ENCODE measurements around the gene OSBPL3.

The OSBPL3 gene

GRCh38 chr7:24757353-24758275, 222.4 kb downstream of the OSBPL3 start, which contains the start of gene GSDME:
GSDME (minus strand) TSS chr7:24757464; CDS start chr7:24749774, 7,690 bp downstream.
- H3K27me3 Mint-ChIP-seq: peaks cover 66% of the 10 kb centered on the region

GRCh38 chr7:24756545-24757352, 223.2 kb downstream of the OSBPL3 start:
- H3K36me3 Mint-ChIP-seq (ENCODE audit: low read depth): no peaks in the 10 kb centered on the region
- peak overlapping the region; percentile 80 for H3K4me3 Mint-ChIP-seq
- peaks cover 65% of the 10 kb centered on the region for H3K27me3 Mint-ChIP-seq
- peak; percentile 61 for DNase-seq
- H3K9me3 Mint-ChIP-seq: peaks cover 8% of the 10 kb centered on the region
- H3K4me1 Mint-ChIP-seq (ENCODE audit: low read depth): peaks cover 35% of the 10 kb centered on the region
- peak overlapping the region; percentile 73 for H3K27ac Mint-ChIP-seq

More at GRCh38 chr7:24757353-24758275, 222.4 kb downstream of the OSBPL3 start, which contains the start of gene GSDME:
- H3K4me1 Mint-ChIP-seq (ENCODE audit: low read depth): peaks cover 35% of the 10 kb centered on the region
- no peaks in the 10 kb centered on the region for H3K36me3 Mint-ChIP-seq (ENCODE audit: low read depth)
- peaks cover 8% of the 10 kb centered on the region for H3K9me3 Mint-ChIP-seq
- H3K27ac Mint-ChIP-seq: peak within 1 kb of the TSS; percentile 73
- H3K4me3 Mint-ChIP-seq: peak within 1 kb of the TSS; percentile 80
- DNase-seq: peak; percentile 67

GRCh38 chr7:24755541-24756407, 224.2 kb downstream of the OSBPL3 start:
- H3K36me3 Mint-ChIP-seq (ENCODE audit: low read depth): no peaks in the 10 kb centered on the region
- DNase-seq: peak; percentile 58
- H3K4me1 Mint-ChIP-seq (ENCODE audit: low read depth): peaks cover 35% of the 10 kb centered on the region
- peak overlapping the region; percentile 73 for H3K27ac Mint-ChIP-seq
- peak overlapping the region; percentile 80 for H3K4me3 Mint-ChIP-seq
- peaks cover 3% of the 10 kb centered on the region for H3K9me3 Mint-ChIP-seq
- peaks cover 60% of the 10 kb centered on the region for H3K27me3 Mint-ChIP-seq

GRCh38 chr7:24754906-24755506, 225.0 kb downstream of the OSBPL3 start:
- Mint-ChIP-seq H3K9me3 (peaks cover 3% of the 10 kb centered on the region), H3K27ac (peak overlapping the region; percentile 73), H3K4me1 (ENCODE audit: low read depth) (peaks cover 35% of the 10 kb centered on the region), H3K4me3 (peak overlapping the region; percentile 80), H3K27me3 (peaks cover 54% of the 10 kb centered on the region), H3K36me3 (ENCODE audit: low read depth) (no peaks in the 10 kb centered on the region)
- DNase-seq: no peak

GRCh38 chr7:24752073-24752800, 227.7 kb downstream of the OSBPL3 start:
- Mint-ChIP-seq H3K27me3 (peaks cover 43% of the 10 kb centered on the region), H3K27ac (no peak overlapping the region), H3K36me3 (ENCODE audit: low read depth) (no peaks in the 10 kb centered on the region), H3K9me3 (peaks cover 3% of the 10 kb centered on the region), H3K4me1 (ENCODE audit: low read depth) (peaks cover 28% of the 10 kb centered on the region), H3K4me3 (no peak overlapping the region)
- DNase-seq: no peak

- H3K4me1 Mint-ChIP-seq (ENCODE audit: low read depth): peaks cover 25% of the 10 kb centered on the region
- DNase-seq: no peak
- H3K27ac Mint-ChIP-seq: no peak overlapping the region
- H3K4me3 Mint-ChIP-seq: no peak overlapping the region
- H3K9me3 Mint-ChIP-seq: peaks cover 3% of the 10 kb centered on the region
- no peaks in the 10 kb centered on the region for H3K36me3 Mint-ChIP-seq (ENCODE audit: low read depth)
- H3K27me3 Mint-ChIP-seq: peaks cover 46% of the 10 kb centered on the region
Measured at GRCh38 chr7:24751484-24751883, 228.5 kb downstream of the OSBPL3 start.

GRCh38 chr7:24750441-24751055, 229.4 kb downstream of the OSBPL3 start:
- Mint-ChIP-seq H3K9me3 (peaks cover 3% of the 10 kb centered on the region), H3K4me3 (no peak overlapping the region), H3K27ac (no peak overlapping the region), H3K4me1 (ENCODE audit: low read depth) (peaks cover 16% of the 10 kb centered on the region), H3K36me3 (ENCODE audit: low read depth) (no peaks in the 10 kb centered on the region), H3K27me3 (peaks cover 46% of the 10 kb centered on the region)
- no peak for DNase-seq

- no peaks in the 10 kb centered on the region for H3K4me1 Mint-ChIP-seq (ENCODE audit: low read depth)
- no peaks in the 10 kb centered on the region for H3K9me3 Mint-ChIP-seq
- H3K4me3 Mint-ChIP-seq: no peak overlapping the region
- H3K27me3 Mint-ChIP-seq: peaks cover 41% of the 10 kb centered on the region
- DNase-seq: no peak
- H3K27ac Mint-ChIP-seq: no peak overlapping the region
- no peaks in the 10 kb centered on the region for H3K36me3 Mint-ChIP-seq (ENCODE audit: low read depth)
Measured at GRCh38 chr7:24748521-24748920, 231.5 kb downstream of the OSBPL3 start.
